Small intestine (tissue), 7 donors: ENCODE measurements around the gene GGT6. TPM values are rescaled to one million over a fixed set of nuclear protein-coding genes. Genes with fewer than 3 reads are reported as not detected.

Experiments used
- DNase-seq, 2 donors: peaks; one replicate each; pipeline versions ENCODE4 v3.0.0 to v3.0.0-alpha.2; 2013
- FAIRE-seq: peaks from 2 replicates; lab custom pipeline; 2012; peaks lifted over from hg19 to GRCh38; lab: Jason Lieb, UNC
- H3K27ac ChIP-seq, 3 donors: one replicate each; pipeline ENCODE4 v1.5.1; 2013; ENCODE audit warnings: low read length in 2 of 3, mild to moderate bottlenecking in 2 of 3, control low read depth in 1 of 3, inconsistent platforms in 1 of 3, low read depth in 1 of 3, moderate library complexity in 1 of 3
- H3K27me3 ChIP-seq, 3 donors: one replicate each; pipeline ENCODE4 v1.6.1; 2013; ENCODE audit warnings: low read length in 3 of 3, inconsistent platforms in 1 of 3; ENCODE audit not compliant: control insufficient read depth in 3 of 3, insufficient read depth in 3 of 3
- H3K36me3 ChIP-seq, 3 donors: one replicate each; pipeline ENCODE4 v1.6.1; 2013; ENCODE audit warnings: low read length in 3 of 3, inconsistent platforms in 1 of 3, low read depth in 1 of 3, mild to moderate bottlenecking in 1 of 3, moderate library complexity in 1 of 3; ENCODE audit not compliant: control insufficient read depth in 3 of 3, insufficient read depth in 2 of 3
- H3K4me1 ChIP-seq, 3 donors: one replicate each; pipeline ENCODE4 v1.6.1; 2013; ENCODE audit warnings: low read length in 2 of 3, inconsistent platforms in 1 of 3, low read depth in 1 of 3, mild to moderate bottlenecking in 1 of 3, moderate library complexity in 1 of 3; ENCODE audit not compliant: control insufficient read depth in 3 of 3, insufficient read depth in 2 of 3
- H3K4me3 ChIP-seq, 3 donors: one replicate each; pipeline ENCODE4 v1.5.1; 2013; ENCODE audit warnings: low read length in 3 of 3, control low read depth in 1 of 3, inconsistent platforms in 1 of 3, low read depth in 1 of 3, mild to moderate bottlenecking in 1 of 3, moderate library complexity in 1 of 3
- H3K9me3 ChIP-seq, 2 donors: one replicate each; pipeline ENCODE4 v1.6.1; 2013; ENCODE audit warnings: low read depth in 1 of 2, low read length in 1 of 2; ENCODE audit not compliant: control insufficient read depth in 2 of 2, insufficient read depth in 1 of 2
- WGBS, 3 donors: extraction: QIAGEN DNeasy Blood & Tissue Kit; methylation state at CpG; one replicate each; pipeline ENCODE4 v1.1.7; 2013; 5-methylcytosine and 5-hydroxymethylcytosine counted together
- polyA plus RNA-seq, 4 donors: library from polyadenylated mRNA; stranded (reverse) in 3 of 4; unstranded in 1 of 4; fragments of 200-250 nt in 3 of 4; fragments of 120-200 nt in 1 of 4; gene quantifications; one replicate each; pipeline versions ENCODE4 v1.2.1 to v1.2.3, GENCODE V29; 2013
- donor health status: healthy with polysubstance abuse.
- donor health status: control.
- donor health status: control.
- donor health status: Bipolar disorder and iron deficiency.
- donor health status: healthy.

GGT6 gene
- polyA plus RNA-seq, 4 donors = 4.5 to 63.9 (median 21.4) TPM

DNA sequence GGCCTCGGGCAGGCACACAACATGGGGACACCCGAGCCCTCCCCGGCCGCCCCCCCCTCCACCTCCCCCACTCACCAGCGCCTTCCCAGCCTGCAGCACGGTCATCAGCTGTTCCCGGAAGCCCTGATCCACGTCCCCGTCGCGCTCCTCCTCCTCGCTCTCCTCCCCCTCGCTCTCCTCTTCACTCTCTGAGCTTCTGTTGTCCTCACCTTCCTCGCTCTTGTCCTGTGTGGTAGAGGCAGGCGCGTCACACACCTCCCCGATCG is 15.5 kb downstream of the GGT6 start:
- FAIRE-seq (no peak), DNase-seq (no peak)
- peaks cover 23 to 99% (median 26%) of the 10 kb centered on the region in 3 donors for H3K36me3 ChIP-seq
- H3K27ac ChIP-seq = no peak overlapping the region
- H3K4me3 ChIP-seq = no peak overlapping the region
- H3K4me1 ChIP-seq = peaks cover 0 to 19% (median 2%) of the 10 kb centered on the region in 3 donors
- H3K9me3 ChIP-seq = no peaks in the 10 kb centered on the region
- H3K27me3 ChIP-seq = no peaks in the 10 kb centered on the region
- 89 to 96% (median 92%) methylated on average over 17 to 18 of the region's 18 CpGs for WGBS, 3 donors

DNA sequence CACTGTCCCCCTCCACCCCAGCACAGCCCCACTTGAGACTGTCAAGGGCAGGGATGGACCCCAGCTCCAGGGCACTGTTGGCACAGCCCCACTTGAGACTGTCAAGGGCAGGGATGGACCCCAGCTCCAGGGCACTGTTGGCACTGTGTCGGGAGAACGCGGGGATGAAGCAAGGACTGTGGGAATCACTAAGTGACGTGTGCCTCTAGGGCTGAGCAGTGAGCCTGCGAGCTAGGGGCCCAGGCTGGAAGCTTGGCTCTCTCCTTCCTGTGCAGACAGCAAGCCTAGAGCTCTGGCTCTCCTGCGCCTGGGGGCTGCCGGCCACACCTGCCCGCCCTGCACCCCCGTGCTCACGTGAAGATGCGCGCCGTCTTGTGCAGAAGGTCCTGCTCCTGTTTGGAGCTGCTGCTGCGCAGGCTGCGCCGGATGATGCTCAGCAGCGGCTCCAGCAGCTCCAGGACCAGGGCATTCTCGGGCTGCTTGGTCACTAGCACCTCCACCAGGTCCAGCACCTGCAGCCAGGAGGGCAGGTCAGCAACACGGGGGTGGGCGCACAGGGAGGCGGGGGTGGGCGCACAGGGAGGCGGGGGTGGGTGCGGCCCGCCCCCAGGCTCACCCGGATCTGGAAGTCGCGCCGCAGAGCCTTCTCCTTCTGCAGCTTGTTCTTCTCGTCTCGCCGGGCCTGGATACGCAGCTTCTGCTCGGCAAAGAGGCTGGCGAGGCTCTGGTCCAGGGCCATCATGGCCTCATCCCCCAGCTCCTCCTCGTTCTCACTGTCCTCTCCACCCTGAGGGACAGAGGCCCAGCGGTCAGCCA is 16.0 kb downstream of the GGT6 start:
- DNase-seq (no peak), FAIRE-seq (no peak)
- Histone ChIP-seq H3K27ac (no peak overlapping the region), H3K27me3 (no peaks in the 10 kb centered on the region), H3K9me3 (no peaks in the 10 kb centered on the region), H3K36me3 (peaks cover 23 to 99% (median 25%) of the 10 kb centered on the region in 3 donors), H3K4me1 (peaks cover 0 to 19% (median 2%) of the 10 kb centered on the region in 3 donors), H3K4me3 (no peak overlapping the region)
- WGBS, 3 donors = 92 to 94% (median 94%) methylated on average over 24 to 37 of the region's 37 CpGs

DNA sequence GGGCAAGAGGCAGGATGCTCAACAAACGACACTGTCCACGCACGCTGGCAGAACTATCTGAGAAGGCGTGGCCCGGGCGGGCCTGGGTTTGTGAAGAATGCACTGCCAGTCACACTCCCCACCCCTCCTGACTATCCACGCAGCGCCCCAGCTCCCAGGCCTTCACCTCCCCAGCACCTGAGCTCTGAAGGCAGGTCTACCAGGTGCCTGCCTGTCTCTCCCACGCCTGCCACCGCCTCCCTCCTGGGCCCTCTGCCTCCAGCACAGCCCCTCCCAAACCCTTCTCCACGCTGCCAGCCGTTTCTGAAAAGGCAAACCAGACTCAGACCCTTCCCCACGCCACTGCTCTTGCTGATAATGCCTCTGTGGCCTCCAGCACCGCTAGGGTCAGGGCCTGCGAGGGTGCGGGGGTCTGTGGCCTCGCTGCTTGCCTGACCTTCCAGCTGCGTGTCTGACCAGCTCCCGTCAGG is 16.8 kb downstream of the GGT6 start:
- 58 to 77% (median 64%) methylated on average over 19 of the region's 19 CpGs for WGBS, 3 donors
- FAIRE-seq (no peak), DNase-seq (no peak)
- Histone ChIP-seq H3K27ac (no peak overlapping the region), H3K27me3 (no peaks in the 10 kb centered on the region), H3K4me1 (peaks cover 0 to 19% (median 2%) of the 10 kb centered on the region in 3 donors), H3K4me3 (no peak overlapping the region), H3K9me3 (no peaks in the 10 kb centered on the region), H3K36me3 (peaks cover 17 to 99% (median 27%) of the 10 kb centered on the region in 3 donors)

DNA sequence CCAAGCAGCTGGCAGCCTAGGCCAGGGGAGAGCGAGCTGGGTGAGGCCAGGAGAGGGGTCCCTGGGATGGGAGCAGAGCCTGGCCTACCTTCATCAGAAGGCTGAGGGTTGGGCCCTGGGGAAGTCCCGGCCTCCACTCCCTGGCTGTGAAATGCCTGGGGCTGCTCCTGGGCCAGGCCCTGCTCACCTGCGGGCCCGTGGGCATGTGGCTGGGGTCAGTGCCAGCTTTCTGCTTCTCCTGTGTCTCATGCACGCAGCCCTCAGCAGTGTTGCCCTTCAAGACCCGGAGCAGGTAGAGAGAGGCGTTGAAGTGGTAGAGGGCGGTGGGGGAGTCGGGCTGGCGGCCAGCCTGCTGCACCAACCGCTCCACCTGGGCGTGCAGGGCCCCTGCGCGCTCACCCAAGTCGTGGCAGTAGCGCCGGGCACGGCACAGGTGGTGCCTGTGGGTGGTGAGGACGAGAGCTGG is 17.6 kb downstream of the GGT6 start:
- H3K27ac ChIP-seq = no peak overlapping the region
- no peak for DNase-seq
- H3K4me3 ChIP-seq = no peak overlapping the region
- no peaks in the 10 kb centered on the region for H3K27me3 ChIP-seq
- FAIRE-seq = no peak
- WGBS, 3 donors = 80 to 92% (median 92%) methylated on average over 19 of the region's 19 CpGs
- H3K9me3 ChIP-seq = no peaks in the 10 kb centered on the region
- H3K36me3 ChIP-seq = peaks cover 13 to 99% (median 23%) of the 10 kb centered on the region in 3 donors
- peaks cover 0 to 19% (median 2%) of the 10 kb centered on the region in 3 donors for H3K4me1 ChIP-seq

DNA sequence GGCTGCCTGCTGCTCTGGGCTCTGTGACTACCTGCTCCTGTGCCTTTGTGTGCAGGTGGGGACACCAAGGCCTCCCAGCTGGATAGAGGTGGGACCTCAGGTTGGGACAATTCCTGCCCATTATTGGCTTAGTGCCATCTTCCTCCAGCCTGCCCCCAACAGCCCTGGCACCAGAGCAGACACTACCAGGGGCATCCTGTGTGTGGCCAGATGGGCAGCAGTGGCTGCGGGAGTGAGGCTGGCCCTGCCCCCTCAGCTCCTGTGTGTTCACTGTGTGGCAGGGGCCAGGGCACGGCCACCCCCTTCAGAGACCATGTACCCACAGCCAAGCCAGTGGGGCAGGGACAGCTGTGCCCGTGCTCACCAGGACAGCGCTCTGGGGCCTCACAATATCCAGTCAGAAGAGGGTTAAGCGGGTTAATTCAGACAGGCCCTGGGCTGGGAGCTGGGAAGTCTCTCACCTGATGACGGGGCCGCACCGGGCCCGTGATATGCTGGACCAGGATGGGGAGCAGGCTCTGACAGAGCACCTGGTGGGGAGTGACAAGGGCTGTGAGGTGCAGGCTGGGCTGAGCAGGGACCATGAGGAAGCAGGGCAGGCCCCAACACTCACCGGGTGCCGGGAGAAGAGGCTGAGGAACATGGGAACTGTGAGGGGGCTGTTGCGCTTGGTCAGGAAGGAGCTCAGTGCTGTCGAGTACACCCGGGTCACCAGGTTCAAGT is 18.2 kb downstream of the GGT6 start:
- H3K4me1 ChIP-seq = peaks cover 0 to 21% (median 2%) of the 10 kb centered on the region in 3 donors
- 79 to 88% (median 87%) methylated on average over 14 of the region's 14 CpGs for WGBS, 3 donors
- DNase-seq = no peak
- FAIRE-seq = no peak
- no peaks in the 10 kb centered on the region for H3K9me3 ChIP-seq
- peaks cover 9 to 99% (median 23%) of the 10 kb centered on the region in 3 donors for H3K36me3 ChIP-seq
- no peak overlapping the region for H3K27ac ChIP-seq
- no peak overlapping the region for H3K4me3 ChIP-seq
- no peaks in the 10 kb centered on the region for H3K27me3 ChIP-seq

DNA sequence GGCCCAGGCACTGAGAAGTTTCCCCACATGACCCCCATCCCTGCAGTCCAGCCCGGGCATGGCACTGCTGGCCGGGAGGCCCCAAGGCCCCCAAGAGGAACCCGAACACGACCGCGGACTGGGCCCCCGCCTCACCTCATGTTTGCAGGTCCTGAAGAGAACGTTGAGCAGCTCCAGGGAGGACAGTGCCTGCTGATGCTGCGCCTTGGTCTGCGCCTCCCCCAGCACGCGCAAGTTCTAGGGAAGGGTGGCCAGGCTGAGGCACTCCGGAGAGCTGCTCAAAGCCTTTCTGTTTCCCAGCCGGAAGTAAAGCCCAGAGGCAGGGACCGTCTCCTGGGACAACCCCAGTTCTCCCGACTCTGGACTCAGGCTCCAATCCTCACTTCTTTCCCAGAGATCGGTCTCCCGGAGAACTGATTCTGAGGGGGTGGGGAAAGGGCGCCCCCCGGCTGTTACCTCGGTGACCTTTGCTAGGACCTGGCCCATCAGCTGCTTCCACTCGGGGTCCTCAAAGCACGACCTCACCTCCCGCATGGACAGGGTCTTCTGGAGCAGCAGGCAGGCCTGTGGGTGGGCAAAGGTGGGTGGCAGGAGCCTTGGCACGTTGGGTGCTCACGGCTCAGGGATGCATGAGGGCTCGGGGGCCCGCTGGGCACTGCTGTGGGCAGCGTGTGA is 18.9 kb downstream of the GGT6 start:
- Histone ChIP-seq H3K9me3 (no peaks in the 10 kb centered on the region), H3K27ac (peak overlapping the region in 2 of 3 donors; percentile 16 to 84), H3K36me3 (peaks cover 5 to 99% (median 23%) of the 10 kb centered on the region in 3 donors), H3K4me1 (peaks cover 0 to 27% (median 2%) of the 10 kb centered on the region in 3 donors), H3K4me3 (no peak overlapping the region), H3K27me3 (no peaks in the 10 kb centered on the region)
- FAIRE-seq (no peak), DNase-seq (no peak)
- WGBS, 3 donors = 69 to 73% (median 71%) methylated on average over 29 of the region's 29 CpGs

DNA sequence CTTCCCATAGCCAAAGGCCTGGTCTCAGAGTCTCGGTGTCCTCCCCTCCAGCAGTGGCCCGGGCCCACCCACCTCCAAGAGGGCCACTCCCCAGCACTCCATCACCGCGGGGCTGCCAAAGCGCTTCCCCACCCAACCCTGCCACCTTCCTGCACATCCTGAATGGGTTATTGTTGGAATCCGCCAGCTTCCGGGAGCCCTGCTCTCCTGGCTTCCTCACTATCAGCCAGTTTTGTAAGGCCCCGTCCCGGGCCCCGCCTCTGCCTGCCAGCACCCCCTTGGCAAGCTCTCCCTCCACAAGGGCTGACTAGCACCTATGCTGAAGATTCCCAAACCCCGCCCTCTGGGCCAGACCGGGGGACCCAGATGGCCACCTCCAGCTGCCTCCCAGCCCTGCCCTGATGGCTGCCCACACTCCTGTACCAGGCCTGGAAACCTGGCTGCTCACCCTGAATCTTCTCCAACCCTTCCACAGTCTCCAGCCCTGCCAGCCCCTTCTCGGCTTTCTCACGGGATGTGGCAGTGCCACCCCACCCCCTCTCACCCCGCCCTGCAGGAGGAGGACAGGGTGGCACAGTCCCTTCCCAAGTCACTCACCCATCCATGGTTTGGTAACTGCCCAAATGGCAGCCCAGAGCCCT is 19.6 kb downstream of the GGT6 start:
- FAIRE-seq = no peak
- WGBS, 3 donors = 26 to 56% (median 42%) methylated on average over 15 of the region's 15 CpGs
- Histone ChIP-seq H3K4me1 (peaks cover 0 to 34% (median 2%) of the 10 kb centered on the region in 3 donors), H3K36me3 (peaks cover 5 to 97% (median 23%) of the 10 kb centered on the region in 3 donors), H3K27me3 (no peaks in the 10 kb centered on the region), H3K9me3 (no peaks in the 10 kb centered on the region), H3K27ac (peak overlapping the region; percentile 16 to 84 (median 57)), H3K4me3 (no peak overlapping the region)
- no peak for DNase-seq
